CD1c-positive myeloid dendritic cell (primary cell): ENCODE results near the gene MINK1.
A peak's percentile ranks its signal among the peaks of the same experiment; 100 is the strongest.
"Not testable (repeated sequence)": the region's sequence is repeated elsewhere in the genome, so short reads cannot be mapped to it uniquely, and the experiment has no call there.

Source experiments
- DNase-seq: peaks from one replicate; pipeline ENCODE4 v3.0.0-alpha.2; 2016; ENCODE audit errors: extremely low spot score

The MINK1 gene

GRCh38 chr17:4898927-4899326 lies 65.8 kb downstream of the MINK1 start:
- no peak for DNase-seq

- peak; percentile 100 for DNase-seq
Measured at GRCh38 chr17:4899341-4900230, 66.4 kb downstream of the MINK1 start, which contains the start of gene C17orf107. Gene C17orf107 (plus strand): TSS chr17:4899536. CDS start chr17:4899763, 227 bp downstream.

GRCh38 chr17:4900231-4901107 lies 67.3 kb downstream of the MINK1 start:
- peak; percentile 83 for DNase-seq

- no peak for DNase-seq
Measured at GRCh38 chr17:4901108-4901647, 68.0 kb downstream of the MINK1 start.

- peak; percentile 80 for DNase-seq
Measured at GRCh38 chr17:4901648-4902344, 68.7 kb downstream of the MINK1 start.

- no peak for DNase-seq
Measured at GRCh38 chr17:4902540-4902939, 69.4 kb downstream of the MINK1 start.

GRCh38 chr17:4903051-4903818 lies 70.1 kb downstream of the MINK1 start, which contains the start of gene CHRNE:
Gene CHRNE (minus strand): TSS chr17:4903098. CDS start chr17:4903063, 35 bp downstream.
- peak; percentile 77 for DNase-seq

- DNase-seq = not testable (repeated sequence)
Measured at GRCh38 chr17:4906642-4907041, 73.5 kb downstream of the MINK1 start.

GRCh38 chr17:4908301-4908700 lies 75.2 kb downstream of the MINK1 start:
- DNase-seq = no peak

GRCh38 chr17:4908711-4909496 lies 75.8 kb downstream of the MINK1 start:
- peak; percentile 88 for DNase-seq

- no peak for DNase-seq
Measured at GRCh38 chr17:4913994-4914393, 80.9 kb downstream of the MINK1 start.

- not testable (repeated sequence) for DNase-seq
Measured at GRCh38 chr17:4914551-4914950, 81.4 kb downstream of the MINK1 start.

- no peak for DNase-seq
Measured at GRCh38 chr17:4919511-4920047, 86.4 kb downstream of the MINK1 start.

GRCh38 chr17:4920351-4921048 lies 87.4 kb downstream of the MINK1 start:
- peak; percentile 93 for DNase-seq

GRCh38 chr17:4921320-4921719 lies 88.2 kb downstream of the MINK1 start:
- no peak for DNase-seq

- peak; percentile 33 for DNase-seq
Measured at GRCh38 chr17:4926577-4927335, 93.6 kb downstream of the MINK1 start.

GRCh38 chr17:4928881-4929280 lies 95.7 kb downstream of the MINK1 start:
- DNase-seq = no peak

GRCh38 chr17:4931963-4932362 lies 98.8 kb downstream of the MINK1 start, which contains the start of gene GP1BA:
Gene GP1BA (plus strand): TSS chr17:4932277. CDS start chr17:4932605, 328 bp downstream.
- peak; percentile 32 for DNase-seq
